MCF 10A (cell line): Measurements from ENCODE around the gene ABL2. TPM values are rescaled to one million over a fixed set of nuclear protein-coding genes. Genes with fewer than 3 reads are reported as not detected.
A peak's percentile ranks its signal among the peaks of the same experiment; 100 is the strongest.

Experiments
- BruUV-seq: library from RNA; stranded (reverse); fragments of 400-500 nt; replicated peaks from 2 replicates; lab custom pipeline; 2021; lab: Mats Ljungman, UMichigan
- CTCF ChIA-PET: fragments of 300-600 bp; sonication (Branson Sonifier 250); formaldehyde crosslinking; extraction: SDS; loops from one replicate; lab custom pipeline; 2021; ENCODE audit warnings: antibody characterized with exemption, inconsistent platforms; lab: Yijun Ruan, JAX
- POLR2A ChIA-PET: fragments of 300-600, 350-650 bp; sonication (Branson Sonifier 250); formaldehyde crosslinking; extraction: SDS; loops from one replicate; lab custom pipeline; 2020; ENCODE audit warnings: antibody characterized with exemption, inconsistent platforms; lab: Yijun Ruan, JAX
- DNase-seq: peaks from one replicate; pipeline ENCODE4 v3.0.0-alpha.2; 2018; ENCODE audit not compliant: unreplicated experiment
- H3K27ac Mint-ChIP-seq: one replicate; pipeline ENCODE4 v1.8.0; 2022; ENCODE audit warnings: mild to moderate bottlenecking, low read depth, mixed read lengths; ENCODE audit not compliant: unreplicated experiment
- H3K27me3 Mint-ChIP-seq: one replicate; pipeline ENCODE4 v1.8.0; 2022; ENCODE audit warnings: mixed read lengths; ENCODE audit not compliant: insufficient read depth, unreplicated experiment
- H3K36me3 Mint-ChIP-seq: one replicate; pipeline ENCODE4 v1.8.0; 2022; ENCODE audit warnings: mild to moderate bottlenecking, moderate library complexity, mixed read lengths; ENCODE audit not compliant: insufficient read depth, unreplicated experiment
- H3K4me1 Mint-ChIP-seq: one replicate; pipeline ENCODE4 v1.8.0; 2022; ENCODE audit warnings: mixed read lengths; ENCODE audit not compliant: insufficient read depth, unreplicated experiment
- H3K4me3 Mint-ChIP-seq: one replicate; pipeline ENCODE4 v1.8.0; 2022; ENCODE audit warnings: mild to moderate bottlenecking, moderate library complexity, mixed read lengths; ENCODE audit not compliant: unreplicated experiment
- H3K9me3 Mint-ChIP-seq: one replicate; pipeline ENCODE4 v1.8.0; 2022; ENCODE audit warnings: mixed read lengths; ENCODE audit not compliant: unreplicated experiment
- intact Hi-C: fragments of 100-400 bp; cut with micrococcal nuclease; formaldehyde crosslinking; loops from 2 replicates; pipeline ENCODE4 v1.14.1; 2022
- total RNA-seq: library from RNA; stranded (reverse); gene quantifications from 2 replicates; pipeline ENCODE4 v1.2.3, GENCODE V29; 2022
- TF ChIP-seq, protein P1 (sequence below): fragments of 200-600 bp; IDR thresholded peaks from one replicate; pipeline ENCODE4 v1.8.0; 2022; ENCODE audit warnings: antibody characterized with exemption, mild to moderate bottlenecking; ENCODE audit not compliant: unreplicated experiment

The ABL2 gene
- total RNA-seq, 1 experiment from 2014 or later, result 109 TPM

DNA sequence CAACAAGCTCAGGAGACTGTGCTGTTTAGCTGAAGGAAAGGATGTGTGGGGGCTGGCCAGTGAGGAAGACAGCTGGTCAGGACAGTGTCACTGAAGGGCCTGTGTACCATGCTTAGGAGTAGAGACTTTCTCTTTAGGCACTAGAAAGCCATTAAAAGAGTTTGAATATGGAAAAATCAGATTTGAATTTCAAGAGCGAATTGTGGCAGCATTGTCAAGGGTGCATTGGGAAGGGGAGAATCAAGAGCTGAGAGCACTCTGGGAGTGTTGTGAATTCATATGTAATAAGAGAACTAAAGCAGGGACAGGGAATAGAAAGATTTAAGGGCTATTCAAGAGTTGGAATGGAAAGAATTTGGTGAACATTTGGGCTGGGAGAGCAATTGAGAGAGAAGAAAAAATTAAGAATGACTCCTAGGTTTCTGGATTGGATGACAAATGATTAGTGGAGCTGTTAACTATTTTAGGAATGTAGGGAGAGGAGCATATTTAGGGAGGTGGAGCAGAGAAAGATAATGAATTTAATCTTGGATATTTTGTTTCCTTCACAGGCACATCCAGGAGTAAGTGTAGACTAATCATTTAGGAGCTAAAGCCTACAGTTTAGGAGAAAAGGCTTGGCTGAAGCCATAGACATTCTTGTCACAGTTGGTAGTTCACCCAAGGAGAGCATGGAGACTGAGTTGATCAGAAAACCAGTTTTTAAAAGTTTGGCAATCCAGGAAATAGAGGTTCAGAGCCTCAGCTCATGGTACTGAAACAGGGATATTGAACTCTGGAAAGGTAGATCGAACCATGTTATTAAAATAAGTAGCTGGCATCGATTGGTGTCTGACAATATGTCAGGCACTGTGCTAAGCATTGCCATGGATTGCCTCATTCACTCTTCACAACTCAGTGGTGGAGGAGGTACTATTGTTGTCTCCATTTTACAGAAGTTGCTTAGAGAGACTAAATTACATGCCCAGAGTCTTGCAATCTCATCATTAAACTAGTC is 170.7 kb downstream of the ABL2 start:
- Mint-ChIP-seq H3K27me3 (no peaks in the 10 kb centered on the region), H3K4me1 (peaks cover 13% of the 10 kb centered on the region), H3K27ac (peak overlapping the region; percentile 71), H3K9me3 (no peaks in the 10 kb centered on the region), H3K36me3 (peaks cover 26% of the 10 kb centered on the region), H3K4me3 (peak overlapping the region; percentile 0)
- TF ChIP-seq, protein P1, sequence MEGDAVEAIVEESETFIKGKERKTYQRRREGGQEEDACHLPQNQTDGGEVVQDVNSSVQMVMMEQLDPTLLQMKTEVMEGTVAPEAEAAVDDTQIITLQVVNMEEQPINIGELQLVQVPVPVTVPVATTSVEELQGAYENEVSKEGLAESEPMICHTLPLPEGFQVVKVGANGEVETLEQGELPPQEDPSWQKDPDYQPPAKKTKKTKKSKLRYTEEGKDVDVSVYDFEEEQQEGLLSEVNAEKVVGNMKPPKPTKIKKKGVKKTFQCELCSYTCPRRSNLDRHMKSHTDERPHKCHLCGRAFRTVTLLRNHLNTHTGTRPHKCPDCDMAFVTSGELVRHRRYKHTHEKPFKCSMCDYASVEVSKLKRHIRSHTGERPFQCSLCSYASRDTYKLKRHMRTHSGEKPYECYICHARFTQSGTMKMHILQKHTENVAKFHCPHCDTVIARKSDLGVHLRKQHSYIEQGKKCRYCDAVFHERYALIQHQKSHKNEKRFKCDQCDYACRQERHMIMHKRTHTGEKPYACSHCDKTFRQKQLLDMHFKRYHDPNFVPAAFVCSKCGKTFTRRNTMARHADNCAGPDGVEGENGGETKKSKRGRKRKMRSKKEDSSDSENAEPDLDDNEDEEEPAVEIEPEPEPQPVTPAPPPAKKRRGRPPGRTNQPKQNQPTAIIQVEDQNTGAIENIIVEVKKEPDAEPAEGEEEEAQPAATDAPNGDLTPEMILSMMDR, result no peak
- TSS peak; percentile 58 for BruUV-seq
- POLR2A ChIA-PET, result interaction anchor here (0.7 to 2.0 kb wide), 11 partner anchors 9 to 897 kb away, joined by 3 to 9 read pairs (median 3); partner anchors contain the start of gene TOR3A
- DNase-seq, result no peak
- CTCF ChIA-PET, result interaction anchor here (0.6 to 7.0 kb wide), 6 partner anchors 21 to 528 kb away, joined by 3 to 56 read pairs (median 4); partner anchors contain the start of gene TOR3A
- intact Hi-C loops, result no loop called here

DNA sequence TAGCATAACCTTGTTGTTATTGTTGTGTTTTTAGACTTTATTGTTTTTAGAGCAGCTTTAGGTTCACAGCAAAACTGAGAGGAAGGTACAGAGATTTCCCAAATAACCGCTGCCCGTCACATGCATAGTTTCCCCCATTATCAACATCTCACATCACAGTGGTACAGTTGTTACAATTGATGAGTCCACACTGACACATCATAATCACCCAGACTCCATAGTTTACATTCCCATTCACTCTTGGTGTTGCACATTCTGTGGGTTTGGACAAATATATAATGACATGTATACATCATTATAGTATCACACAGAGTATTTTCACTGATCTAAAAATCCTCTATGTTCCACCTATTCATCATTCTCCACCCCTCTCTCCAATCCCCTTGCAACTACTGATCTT is 173.5 kb downstream of the ABL2 start:
- intact Hi-C loops, result no loop called here
- no TSS peak for BruUV-seq
- DNase-seq, result no peak
- no peak overlapping the region for H3K4me3 Mint-ChIP-seq
- ChIA-PET CTCF (interaction anchor here (0.6 kb wide), 2 partner anchors 366 to 787 kb away, joined by 3 to 4 read pairs; no protein-coding TSS in a partner anchor), POLR2A (no interaction called here)
- TF ChIP-seq, protein P1, result no peak
- H3K4me1 Mint-ChIP-seq, result peaks cover 13% of the 10 kb centered on the region
- H3K27ac Mint-ChIP-seq, result no peak overlapping the region
- H3K9me3 Mint-ChIP-seq, result no peaks in the 10 kb centered on the region
- H3K27me3 Mint-ChIP-seq, result no peaks in the 10 kb centered on the region
- peaks cover 19% of the 10 kb centered on the region for H3K36me3 Mint-ChIP-seq

DNA sequence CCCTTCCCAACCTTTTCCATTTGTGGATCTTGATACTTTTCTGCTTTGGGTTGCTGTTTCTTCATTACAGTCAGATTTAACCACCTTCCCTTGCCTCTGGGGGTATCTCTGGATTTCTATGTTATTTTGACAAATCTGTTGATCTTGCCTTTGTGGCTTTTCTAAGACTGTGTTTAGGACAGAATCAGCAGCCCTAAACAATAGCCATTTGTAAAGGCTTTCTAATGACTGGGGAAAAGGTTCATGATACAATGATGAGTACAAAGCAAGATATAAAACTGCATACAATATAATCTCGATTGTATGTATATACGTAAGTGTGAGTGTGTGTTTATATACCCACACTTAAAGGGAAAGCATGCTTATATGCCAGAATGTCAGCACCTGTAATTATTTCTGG is 176.0 kb downstream of the ABL2 start:
- Mint-ChIP-seq H3K36me3 (peaks cover 19% of the 10 kb centered on the region), H3K4me3 (no peak overlapping the region), H3K27ac (no peak overlapping the region), H3K27me3 (no peaks in the 10 kb centered on the region), H3K4me1 (peaks cover 5% of the 10 kb centered on the region), H3K9me3 (no peaks in the 10 kb centered on the region)
- CTCF ChIA-PET, result no interaction called here
- POLR2A ChIA-PET, result no interaction called here
- intact Hi-C loops, result no loop called here
- DNase-seq, result no peak
- TF ChIP-seq, protein P1, result no peak
- BruUV-seq, result no TSS peak

DNA sequence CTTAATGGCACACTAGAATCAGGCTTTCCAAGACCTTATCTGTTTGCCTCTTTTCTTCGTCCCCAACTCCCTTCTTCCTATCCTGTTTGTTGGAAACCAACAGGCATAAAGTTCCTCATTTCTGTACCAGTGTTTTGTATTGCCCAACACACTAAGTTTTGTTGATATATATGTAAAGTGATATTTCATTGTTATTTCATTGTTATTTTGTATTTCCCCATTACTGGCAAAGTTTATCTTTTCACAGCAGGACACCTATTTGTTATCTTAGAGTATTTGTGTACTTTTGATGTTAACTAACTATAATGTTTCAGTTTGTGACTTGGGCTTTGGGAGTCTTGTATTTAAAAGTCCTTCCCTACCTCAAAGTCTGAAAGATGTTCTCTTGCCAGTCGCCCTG is 176.7 kb downstream of the ABL2 start:
- Mint-ChIP-seq H3K27ac (no peak overlapping the region), H3K9me3 (no peaks in the 10 kb centered on the region), H3K4me3 (no peak overlapping the region), H3K4me1 (no peaks in the 10 kb centered on the region), H3K36me3 (peaks cover 19% of the 10 kb centered on the region), H3K27me3 (no peaks in the 10 kb centered on the region)
- CTCF ChIA-PET, result interaction anchor here (0.6 to 0.9 kb wide), 3 partner anchors 23 to 199 kb away, joined by 3 to 4 read pairs (median 4); no protein-coding TSS in a partner anchor
- intact Hi-C loops, result no loop called here
- POLR2A ChIA-PET, result no interaction called here
- TF ChIP-seq, protein P1, result no peak
- no TSS peak for BruUV-seq
- DNase-seq, result no peak
